Thoracic aorta (tissue), 2 donors: Measurements from ENCODE around the gene MESP2. TPM values are rescaled to one million over a fixed set of nuclear protein-coding genes. Genes with fewer than 3 reads are reported as not detected.
"Not testable (repeated sequence)": the region's sequence is repeated elsewhere in the genome, so short reads cannot be mapped to it uniquely, and the experiment has no call there.

Experiments
- ATAC-seq: fragments of 150-250 bp; one replicate; pipeline ENCODE4 v1.8.0; 2017; ENCODE audit warnings: low read depth; ENCODE audit not compliant: insufficient number of reproducible peaks, low FRiP score
- DNase-seq: peaks from one replicate; pipeline ENCODE4 v3.0.0-alpha.2; 2020; ENCODE audit warnings: low spot score
- H3K27ac ChIP-seq, 2 donors: fragments of 200-600 bp; sonication (generic); 1 replicate in 1 of 2; 2 replicates in 1 of 2; pipeline ENCODE4 v1.5.1; 2016; ENCODE audit warnings: mild to moderate bottlenecking in 2 of 2, moderate library complexity in 2 of 2
- H3K27me3 ChIP-seq: fragments of 200-600 bp; sonication (generic); replicated peaks from 2 replicates; pipeline ENCODE4 v1.6.0; 2016; ENCODE audit warnings: mild to moderate bottlenecking; ENCODE audit not compliant: insufficient read depth
- H3K36me3 ChIP-seq: fragments of 200-600 bp; sonication (generic); one replicate; pipeline ENCODE4 v1.5.1; 2016
- H3K4me1 ChIP-seq, 2 donors: fragments of 200-600 bp; sonication (generic); 1 replicate in 1 of 2; 2 replicates in 1 of 2; pipeline versions ENCODE4 v1.5.1 to v1.6.0; 2016; ENCODE audit warnings: low read depth in 2 of 2, mild to moderate bottlenecking in 1 of 2; ENCODE audit not compliant: control insufficient read depth in 1 of 2
- H3K4me3 ChIP-seq: fragments of 200-600 bp; sonication (generic); 2 replicates; pipeline ENCODE4 v1.5.1; 2016; ENCODE audit warnings: mild to moderate bottlenecking
- H3K9me3 ChIP-seq: fragments of 200-600 bp; sonication (generic); 2 replicates; pipeline ENCODE4 v1.5.1; 2016
- total RNA-seq, 2 donors: library from RNA; depleted of rRNA; stranded (reverse); fragments of >200 nt; gene quantifications; one replicate each; pipeline versions ENCODE4 v1.1.0 to v1.2.3, GENCODE V29; 2016
- TF ChIP-seq, protein P1 (sequence below): fragments of 200-600 bp; sonication (generic); IDR thresholded peaks from one replicate; pipeline ENCODE4 v1.5.1; 2019; ENCODE audit warnings: antibody characterized with exemption

Gene MESP2
- total RNA-seq, 2 donors from 2014 or later, result 1.8 TPM; not detected in 1

DNA sequence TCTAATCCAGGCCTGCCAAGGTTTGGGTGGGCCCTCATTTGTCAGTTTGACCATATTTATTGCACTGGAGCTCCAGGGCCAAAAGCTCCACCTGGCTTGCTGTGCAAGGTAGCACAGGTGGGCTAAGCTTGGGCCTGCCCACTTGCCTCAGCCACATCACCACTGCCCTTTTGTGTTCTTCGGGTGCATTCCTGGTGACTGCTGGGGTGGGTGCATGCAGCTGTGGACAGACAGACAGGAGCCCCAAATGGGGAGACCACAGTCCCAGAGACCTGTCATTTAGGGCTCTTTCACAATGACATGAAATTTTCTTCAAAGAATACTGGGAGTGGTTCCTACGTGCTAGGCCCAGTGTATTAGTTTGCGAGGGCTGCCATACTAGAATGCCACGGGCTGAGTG is 2.7 kb downstream of the MESP2 start:
- no peak for ATAC-seq
- Histone ChIP-seq H3K4me3 (no peak overlapping the region), H3K27ac (no peak overlapping the region), H3K36me3 (no peaks in the 10 kb centered on the region), H3K9me3 (no peaks in the 10 kb centered on the region), H3K4me1 (peaks cover 4 to 7% of the 10 kb centered on the region in 2 donors), H3K27me3 (no peaks in the 10 kb centered on the region)
- no peak for DNase-seq
- TF ChIP-seq, protein P1, sequence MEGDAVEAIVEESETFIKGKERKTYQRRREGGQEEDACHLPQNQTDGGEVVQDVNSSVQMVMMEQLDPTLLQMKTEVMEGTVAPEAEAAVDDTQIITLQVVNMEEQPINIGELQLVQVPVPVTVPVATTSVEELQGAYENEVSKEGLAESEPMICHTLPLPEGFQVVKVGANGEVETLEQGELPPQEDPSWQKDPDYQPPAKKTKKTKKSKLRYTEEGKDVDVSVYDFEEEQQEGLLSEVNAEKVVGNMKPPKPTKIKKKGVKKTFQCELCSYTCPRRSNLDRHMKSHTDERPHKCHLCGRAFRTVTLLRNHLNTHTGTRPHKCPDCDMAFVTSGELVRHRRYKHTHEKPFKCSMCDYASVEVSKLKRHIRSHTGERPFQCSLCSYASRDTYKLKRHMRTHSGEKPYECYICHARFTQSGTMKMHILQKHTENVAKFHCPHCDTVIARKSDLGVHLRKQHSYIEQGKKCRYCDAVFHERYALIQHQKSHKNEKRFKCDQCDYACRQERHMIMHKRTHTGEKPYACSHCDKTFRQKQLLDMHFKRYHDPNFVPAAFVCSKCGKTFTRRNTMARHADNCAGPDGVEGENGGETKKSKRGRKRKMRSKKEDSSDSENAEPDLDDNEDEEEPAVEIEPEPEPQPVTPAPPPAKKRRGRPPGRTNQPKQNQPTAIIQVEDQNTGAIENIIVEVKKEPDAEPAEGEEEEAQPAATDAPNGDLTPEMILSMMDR, result no peak

DNA sequence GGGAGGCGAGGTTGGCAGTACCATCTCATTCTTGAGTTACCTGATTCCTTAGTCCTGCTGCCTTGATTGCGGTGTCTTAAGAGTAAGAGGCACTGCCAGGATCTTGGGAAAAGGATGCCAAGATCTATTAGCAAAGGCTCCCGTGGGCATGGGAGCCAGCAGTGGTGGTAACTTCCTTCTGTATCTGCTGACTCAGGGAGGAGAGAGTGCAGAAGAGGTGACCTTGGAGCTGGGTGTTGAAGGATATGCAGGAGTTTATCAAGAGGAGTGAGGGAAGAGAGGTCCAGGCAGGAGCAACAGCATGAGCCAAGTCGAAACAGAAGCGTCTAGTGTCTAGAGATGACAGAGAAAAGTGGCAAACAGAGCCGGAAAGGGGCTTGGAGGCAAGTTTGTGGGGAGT is 4.5 kb downstream of the MESP2 start:
- no peak for DNase-seq

DNA sequence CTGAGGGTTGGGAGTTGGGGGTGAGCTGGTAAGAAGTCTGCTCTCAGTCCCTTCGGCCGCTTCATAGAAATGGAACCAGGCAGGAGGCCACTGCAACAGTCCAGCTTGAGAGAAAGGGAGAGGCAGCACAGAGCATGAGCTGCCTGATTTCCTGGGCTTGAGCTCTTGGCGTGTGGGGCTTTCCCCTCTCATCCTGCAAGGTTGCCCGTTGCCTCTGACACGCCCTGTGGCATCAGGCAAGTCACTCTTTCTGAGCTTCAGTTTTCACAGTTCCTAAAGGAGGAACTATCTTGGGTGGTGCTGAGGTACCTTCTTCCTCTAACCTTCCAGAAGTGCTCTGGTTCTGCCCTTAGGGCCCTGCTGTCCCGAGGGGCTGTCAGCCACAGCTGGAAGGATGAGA is 4.9 kb downstream of the MESP2 start:
- H3K27me3 ChIP-seq, result no peaks in the 10 kb centered on the region
- DNase-seq (no peak), ATAC-seq (no peak)
- H3K4me1 ChIP-seq, result peaks cover 3% of the 10 kb centered on the region in 2 donors
- H3K27ac ChIP-seq, result no peak overlapping the region
- TF ChIP-seq, protein P1, result no peak
- no peak overlapping the region for H3K4me3 ChIP-seq
- H3K9me3 ChIP-seq, result no peaks in the 10 kb centered on the region
- H3K36me3 ChIP-seq, result no peaks in the 10 kb centered on the region

More for the DNA sequence above, 4.5 kb downstream of the MESP2 start:
- no peak for ATAC-seq
- no peaks in the 10 kb centered on the region for H3K27me3 ChIP-seq
- no peak overlapping the region for H3K4me3 ChIP-seq
- no peak overlapping the region for H3K27ac ChIP-seq
- H3K36me3 ChIP-seq, result no peaks in the 10 kb centered on the region
- no peaks in the 10 kb centered on the region for H3K9me3 ChIP-seq
- TF ChIP-seq, protein P1, result no peak
- H3K4me1 ChIP-seq, result peaks cover 4 to 7% of the 10 kb centered on the region in 2 donors

DNA sequence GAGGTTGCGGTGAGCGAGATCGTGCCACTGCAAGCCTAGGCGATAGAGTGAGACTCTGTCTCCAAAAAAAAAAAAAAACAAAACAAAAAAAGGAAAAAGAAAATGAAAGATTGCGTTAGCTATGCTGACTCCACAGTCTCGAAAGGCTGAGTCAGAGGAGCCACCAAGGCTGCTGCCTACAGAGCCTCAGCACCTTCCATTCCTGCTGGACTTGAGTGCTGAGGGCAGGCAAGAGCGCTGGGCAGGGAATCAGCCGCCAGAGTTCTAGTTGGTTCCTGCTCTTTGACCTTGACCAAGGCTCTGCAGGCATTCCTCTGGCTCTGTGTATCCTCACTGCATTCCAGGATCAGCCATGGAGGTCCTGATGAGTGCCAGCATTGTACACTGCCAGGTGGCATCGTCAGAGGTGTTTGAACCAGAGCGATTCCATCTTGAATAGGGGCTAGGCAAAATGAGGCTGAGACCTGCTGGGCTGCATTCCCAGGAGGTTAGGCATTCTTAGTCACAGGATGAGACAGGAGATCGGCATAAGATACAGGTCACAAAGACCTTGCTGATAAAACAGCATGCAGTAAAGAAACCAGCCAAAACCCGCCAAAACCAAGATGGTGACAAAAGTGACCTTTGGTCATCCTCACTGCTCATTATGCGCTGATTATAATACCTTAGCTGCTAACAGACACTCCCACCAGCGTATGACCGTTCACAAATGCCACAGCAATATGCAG is 5.9 kb downstream of the MESP2 start:
- TF ChIP-seq, protein P1, result no peak
- no peak for DNase-seq
- Histone ChIP-seq H3K4me1 (no peaks in the 10 kb centered on the region), H3K27me3 (no peaks in the 10 kb centered on the region), H3K36me3 (no peaks in the 10 kb centered on the region), H3K27ac (no peak overlapping the region), H3K4me3 (no peak overlapping the region), H3K9me3 (no peaks in the 10 kb centered on the region)
- no peak for ATAC-seq

DNA sequence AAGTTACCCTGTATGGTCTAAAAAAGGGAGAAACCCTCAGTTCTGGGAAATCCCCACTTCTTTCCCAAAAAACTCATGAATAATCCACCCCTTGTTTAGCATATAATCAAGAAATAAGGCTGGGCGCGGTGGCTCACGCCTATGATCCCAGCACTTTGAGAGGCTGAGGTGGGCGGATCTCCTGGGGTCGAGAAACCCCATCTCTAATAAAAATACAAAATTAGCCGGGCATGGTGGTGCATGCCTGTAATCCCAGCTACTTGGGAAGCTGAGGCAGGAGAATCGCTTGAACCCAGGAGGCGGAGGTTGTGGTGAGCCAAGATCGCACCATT is 6.5 kb downstream of the MESP2 start:
- H3K27me3 ChIP-seq, H3K9me3 ChIP-seq, DNase-seq, H3K4me1 ChIP-seq, ATAC-seq, H3K36me3 ChIP-seq, H3K27ac ChIP-seq, H3K4me3 ChIP-seq: not testable (repeated sequence)
